ENCODE results near the gene ADCY1. TPM values are rescaled to one million over a fixed set of nuclear protein-coding genes. Genes with fewer than 3 reads are reported as not detected.

Gene ADCY1
- total and polyA plus RNA-seq, 2 donors from 2014 or later, result 2.9 to 3.7 TPM

DNA sequence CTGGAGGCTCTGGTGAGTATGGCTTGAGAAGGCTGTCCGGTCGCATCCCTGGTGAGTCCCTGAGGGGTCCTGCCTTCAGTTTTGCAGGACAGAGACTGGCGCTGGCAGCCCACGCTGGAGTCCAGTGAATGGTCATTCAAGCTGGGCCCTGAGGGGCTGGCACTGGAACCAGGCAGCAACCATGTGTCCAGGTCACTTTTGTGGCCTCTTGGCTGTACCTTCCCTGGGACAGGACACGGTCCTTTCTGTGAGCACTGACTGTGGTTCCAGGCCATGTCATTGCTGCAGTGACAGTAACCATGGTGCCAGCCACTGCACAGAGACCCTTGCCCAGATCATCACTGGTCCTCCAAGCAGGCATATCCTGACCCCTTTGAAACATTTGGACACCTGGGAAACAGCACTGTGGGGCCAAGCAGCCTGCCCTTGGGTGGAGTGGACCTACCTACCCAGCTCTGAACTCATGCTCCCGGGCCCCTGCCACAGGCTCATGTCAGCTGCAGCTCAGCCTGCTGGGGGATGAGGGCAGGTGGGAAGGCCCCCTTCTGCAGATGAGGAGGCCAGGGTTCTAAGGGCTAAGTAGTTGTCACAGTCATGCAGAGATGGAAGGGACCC is 72.1 kb downstream of the ADCY1 start:
- H3K27ac ChIP-seq (ENCODE audit: low read depth in 2 of 2, low read length in 2 of 2), result no peak overlapping the region
- H3K9ac ChIP-seq (ENCODE audit: low read length in 3 of 3), result no peak overlapping the region
- H3K4me3 ChIP-seq (ENCODE audit: low read length in 3 of 3), result no peak overlapping the region
- DNase-seq, result peak in 1 of 5 donors; percentile 3
- intact Hi-C loops (cut with DNase I), result no loop called here
- H3K4me1 ChIP-seq (ENCODE audit: control insufficient read depth in 2 of 3, insufficient read depth in 2 of 3, low read depth in 1 of 3, low read length in 3 of 3), result no peaks in the 10 kb centered on the region
- H3K27me3 ChIP-seq (ENCODE audit: control insufficient read depth, insufficient read depth, low read length), result no peaks in the 10 kb centered on the region
- H3K36me3 ChIP-seq (ENCODE audit: control insufficient read depth in 2 of 3, insufficient read depth in 3 of 3, low read length in 3 of 3), result no peaks in the 10 kb centered on the region
- TF ChIP-seq, protein P1, sequence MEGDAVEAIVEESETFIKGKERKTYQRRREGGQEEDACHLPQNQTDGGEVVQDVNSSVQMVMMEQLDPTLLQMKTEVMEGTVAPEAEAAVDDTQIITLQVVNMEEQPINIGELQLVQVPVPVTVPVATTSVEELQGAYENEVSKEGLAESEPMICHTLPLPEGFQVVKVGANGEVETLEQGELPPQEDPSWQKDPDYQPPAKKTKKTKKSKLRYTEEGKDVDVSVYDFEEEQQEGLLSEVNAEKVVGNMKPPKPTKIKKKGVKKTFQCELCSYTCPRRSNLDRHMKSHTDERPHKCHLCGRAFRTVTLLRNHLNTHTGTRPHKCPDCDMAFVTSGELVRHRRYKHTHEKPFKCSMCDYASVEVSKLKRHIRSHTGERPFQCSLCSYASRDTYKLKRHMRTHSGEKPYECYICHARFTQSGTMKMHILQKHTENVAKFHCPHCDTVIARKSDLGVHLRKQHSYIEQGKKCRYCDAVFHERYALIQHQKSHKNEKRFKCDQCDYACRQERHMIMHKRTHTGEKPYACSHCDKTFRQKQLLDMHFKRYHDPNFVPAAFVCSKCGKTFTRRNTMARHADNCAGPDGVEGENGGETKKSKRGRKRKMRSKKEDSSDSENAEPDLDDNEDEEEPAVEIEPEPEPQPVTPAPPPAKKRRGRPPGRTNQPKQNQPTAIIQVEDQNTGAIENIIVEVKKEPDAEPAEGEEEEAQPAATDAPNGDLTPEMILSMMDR (IDR thresholded peaks at IDR 0.05; ENCODE audit: borderline replicate concordance, extremely low read depth, insufficient read depth), result no peak
- H3K9me3 ChIP-seq (ENCODE audit: control insufficient read depth in 2 of 3, insufficient read depth in 1 of 3, low read length in 3 of 3), result no peaks in the 10 kb centered on the region
- FAIRE-seq, result no peak

DNA sequence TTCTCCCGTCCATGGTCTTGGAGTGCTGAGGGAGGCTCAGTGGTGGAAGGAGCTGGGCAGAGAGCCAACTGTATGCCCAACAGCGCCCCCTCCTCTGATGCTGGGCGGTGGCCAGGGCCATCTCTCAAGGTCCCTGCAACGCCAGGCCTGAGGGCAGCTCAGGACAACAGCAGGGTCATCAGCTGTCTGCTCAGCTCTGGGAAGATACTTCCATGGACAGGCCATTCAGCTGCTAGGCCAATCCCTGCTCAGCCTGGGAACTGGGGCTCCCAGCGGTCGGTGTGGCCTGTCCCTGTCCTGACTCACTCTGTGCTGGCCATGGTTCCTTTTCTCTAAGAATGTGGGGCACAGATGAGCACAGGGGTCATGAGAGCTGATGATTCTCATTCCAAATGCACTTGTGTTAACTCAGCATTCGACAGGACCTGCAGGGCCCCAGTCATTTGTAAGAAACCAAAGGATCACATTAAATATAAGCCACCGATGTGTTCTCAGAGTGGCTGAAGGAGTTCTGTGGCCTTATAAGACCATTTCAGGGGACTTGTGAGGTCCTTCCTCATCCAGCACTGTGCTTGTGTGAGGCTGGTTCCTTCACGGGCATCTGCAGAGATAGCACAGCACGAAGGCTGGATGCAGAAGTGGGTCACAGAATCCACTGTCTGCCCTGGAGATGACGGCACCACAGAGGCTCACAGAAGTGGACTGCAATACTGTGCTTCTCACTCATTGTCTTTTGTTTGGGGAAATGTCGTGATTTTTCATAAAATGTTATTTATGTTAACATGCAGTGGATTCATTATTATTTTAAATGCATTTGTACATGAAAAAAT is 73.0 kb downstream of the ADCY1 start:
- TF ChIP-seq, protein P1 (IDR thresholded peaks at IDR 0.05; ENCODE audit: borderline replicate concordance, extremely low read depth, insufficient read depth), result no peak
- intact Hi-C loops (cut with DNase I), result no loop called here
- Histone ChIP-seq H3K4me1 (ENCODE audit: control insufficient read depth in 2 of 3, insufficient read depth in 2 of 3, low read depth in 1 of 3, low read length in 3 of 3) (no peaks in the 10 kb centered on the region), H3K4me3 (ENCODE audit: low read length in 3 of 3) (no peak overlapping the region), H3K9me3 (ENCODE audit: control insufficient read depth in 2 of 3, insufficient read depth in 1 of 3, low read length in 3 of 3) (no peaks in the 10 kb centered on the region), H3K27me3 (ENCODE audit: control insufficient read depth, insufficient read depth, low read length) (no peaks in the 10 kb centered on the region), H3K36me3 (ENCODE audit: control insufficient read depth in 2 of 3, insufficient read depth in 3 of 3, low read length in 3 of 3) (no peaks in the 10 kb centered on the region), H3K27ac (ENCODE audit: low read depth in 2 of 2, low read length in 2 of 2) (no peak overlapping the region), H3K9ac (ENCODE audit: low read length in 3 of 3) (no peak overlapping the region)
- FAIRE-seq (no peak), DNase-seq (peak in 1 of 5 donors; percentile 1)

DNA sequence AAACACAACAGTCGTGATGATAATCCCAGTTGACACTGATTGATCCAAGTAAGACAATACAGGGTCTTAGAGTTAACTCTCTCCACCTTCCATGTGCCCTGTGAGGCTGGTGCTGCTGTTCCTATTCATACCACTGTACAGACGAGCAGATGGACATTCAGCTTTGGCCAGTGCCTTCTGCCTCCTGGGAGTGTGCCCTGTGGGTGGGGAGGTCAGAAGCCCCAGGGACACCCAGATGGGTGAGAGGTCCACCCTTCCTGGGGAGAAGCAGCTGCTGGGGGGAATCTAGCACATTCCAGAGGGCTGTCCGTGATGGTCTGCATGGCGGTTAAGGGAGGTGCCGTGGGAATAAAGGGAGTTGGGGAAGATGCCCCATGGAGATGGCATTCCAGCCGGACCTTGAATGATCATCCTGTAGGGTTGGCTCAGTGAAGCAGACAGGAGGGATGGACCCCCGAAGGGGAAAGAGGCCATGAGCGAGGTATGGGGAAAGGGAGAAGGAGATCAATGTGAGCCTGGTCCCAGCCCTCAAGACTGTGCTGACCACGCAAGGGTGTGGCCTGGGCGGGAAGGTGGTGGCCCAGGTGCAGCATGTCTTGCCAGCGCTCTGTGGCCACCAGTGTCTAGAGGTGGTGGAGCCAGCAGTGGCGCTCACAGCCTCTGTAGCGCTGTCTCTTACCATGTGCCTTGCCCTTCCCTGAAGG is 74.0 kb downstream of the ADCY1 start:
- DNase-seq (no peak), FAIRE-seq (no peak)
- H3K27ac ChIP-seq (ENCODE audit: low read depth in 2 of 2, low read length in 2 of 2), result no peak overlapping the region
- TF ChIP-seq, protein P1 (IDR thresholded peaks at IDR 0.05; ENCODE audit: borderline replicate concordance, extremely low read depth, insufficient read depth), result no peak
- intact Hi-C loops (cut with DNase I), result no loop called here
- no peaks in the 10 kb centered on the region for H3K27me3 ChIP-seq (ENCODE audit: control insufficient read depth, insufficient read depth, low read length)
- no peaks in the 10 kb centered on the region for H3K36me3 ChIP-seq (ENCODE audit: control insufficient read depth in 2 of 3, insufficient read depth in 3 of 3, low read length in 3 of 3)
- H3K9ac ChIP-seq (ENCODE audit: low read length in 3 of 3), result no peak overlapping the region
- H3K9me3 ChIP-seq (ENCODE audit: control insufficient read depth in 2 of 3, insufficient read depth in 1 of 3, low read length in 3 of 3), result no peaks in the 10 kb centered on the region
- no peaks in the 10 kb centered on the region for H3K4me1 ChIP-seq (ENCODE audit: control insufficient read depth in 2 of 3, insufficient read depth in 2 of 3, low read depth in 1 of 3, low read length in 3 of 3)
- no peak overlapping the region for H3K4me3 ChIP-seq (ENCODE audit: low read length in 3 of 3)
